ENCODE data around the gene CATSPER1. TPM values are rescaled to one million over a fixed set of nuclear protein-coding genes. Genes with fewer than 3 reads are reported as not detected.

Gene CATSPER1
- total and polyA plus RNA-seq, 2 experiments from 2014 or later = not detected

DNA sequence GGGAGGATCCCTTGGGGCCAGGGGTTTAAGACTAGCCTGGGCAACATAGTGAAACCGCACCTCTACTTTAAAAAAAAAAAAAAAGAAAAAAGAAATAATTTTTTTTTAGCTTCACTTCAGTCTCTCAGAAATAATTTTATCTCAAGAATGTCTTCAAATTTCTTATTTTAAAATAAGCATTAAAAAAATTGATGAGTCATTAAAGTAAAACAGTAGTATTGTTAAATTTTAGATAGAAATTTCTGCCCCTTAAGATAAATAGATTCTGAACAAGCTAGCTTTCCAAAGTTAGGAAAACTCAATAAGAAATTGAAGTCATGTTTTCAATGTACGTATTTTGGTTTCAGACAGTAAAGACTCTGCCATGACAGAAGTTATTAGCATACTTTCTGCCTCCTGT, 36.1 kb upstream of the CATSPER1 start:
- Histone ChIP-seq H3K9me3 (ENCODE audit: low read depth) (no peaks in the 10 kb centered on the region), H3K4me1 (ENCODE audit: low read depth) (no peaks in the 10 kb centered on the region), H3K27me3 (no peaks in the 10 kb centered on the region), H3K4me3 (no peak overlapping the region), H3K27ac (no peak overlapping the region), H3K36me3 (peaks cover 82% of the 10 kb centered on the region)
- TF ChIP-seq, protein P1, sequence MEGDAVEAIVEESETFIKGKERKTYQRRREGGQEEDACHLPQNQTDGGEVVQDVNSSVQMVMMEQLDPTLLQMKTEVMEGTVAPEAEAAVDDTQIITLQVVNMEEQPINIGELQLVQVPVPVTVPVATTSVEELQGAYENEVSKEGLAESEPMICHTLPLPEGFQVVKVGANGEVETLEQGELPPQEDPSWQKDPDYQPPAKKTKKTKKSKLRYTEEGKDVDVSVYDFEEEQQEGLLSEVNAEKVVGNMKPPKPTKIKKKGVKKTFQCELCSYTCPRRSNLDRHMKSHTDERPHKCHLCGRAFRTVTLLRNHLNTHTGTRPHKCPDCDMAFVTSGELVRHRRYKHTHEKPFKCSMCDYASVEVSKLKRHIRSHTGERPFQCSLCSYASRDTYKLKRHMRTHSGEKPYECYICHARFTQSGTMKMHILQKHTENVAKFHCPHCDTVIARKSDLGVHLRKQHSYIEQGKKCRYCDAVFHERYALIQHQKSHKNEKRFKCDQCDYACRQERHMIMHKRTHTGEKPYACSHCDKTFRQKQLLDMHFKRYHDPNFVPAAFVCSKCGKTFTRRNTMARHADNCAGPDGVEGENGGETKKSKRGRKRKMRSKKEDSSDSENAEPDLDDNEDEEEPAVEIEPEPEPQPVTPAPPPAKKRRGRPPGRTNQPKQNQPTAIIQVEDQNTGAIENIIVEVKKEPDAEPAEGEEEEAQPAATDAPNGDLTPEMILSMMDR (IDR thresholded peaks at IDR 0.05; ENCODE audit: low read depth, low read length) = no peak
- DNase-seq (ENCODE audit: low read depth in 1 of 2, low spot score in 1 of 2) = no peak

DNA sequence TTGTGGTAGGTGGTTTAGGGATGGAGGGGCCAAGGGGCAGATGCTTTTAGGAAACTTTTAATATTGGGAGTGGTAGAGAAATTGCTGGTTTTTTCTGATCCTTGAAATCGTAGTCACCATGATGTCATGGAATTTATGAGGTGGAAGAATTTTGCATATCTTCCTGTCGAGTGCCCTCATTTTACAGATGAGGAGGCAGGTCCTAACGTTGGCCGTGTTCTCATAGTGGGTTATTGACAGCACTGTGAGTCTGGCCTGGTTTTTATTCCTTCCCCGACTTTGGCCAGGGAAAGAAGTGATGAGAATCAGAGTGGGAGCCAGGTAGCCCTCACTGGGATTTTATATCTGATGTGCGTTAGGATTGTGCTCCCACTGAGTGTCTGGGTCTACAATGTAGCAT, 35.0 kb upstream of the CATSPER1 start:
- no peak for DNase-seq (ENCODE audit: low read depth in 1 of 2, low spot score in 1 of 2)
- no peaks in the 10 kb centered on the region for H3K27me3 ChIP-seq
- H3K9me3 ChIP-seq (ENCODE audit: low read depth) = no peaks in the 10 kb centered on the region
- TF ChIP-seq, protein P1 (IDR thresholded peaks at IDR 0.05; ENCODE audit: low read depth, low read length) = no peak
- H3K27ac ChIP-seq = no peak overlapping the region
- H3K4me3 ChIP-seq = no peak overlapping the region
- H3K4me1 ChIP-seq (ENCODE audit: low read depth) = no peaks in the 10 kb centered on the region
- H3K36me3 ChIP-seq = peaks cover 82% of the 10 kb centered on the region

DNA sequence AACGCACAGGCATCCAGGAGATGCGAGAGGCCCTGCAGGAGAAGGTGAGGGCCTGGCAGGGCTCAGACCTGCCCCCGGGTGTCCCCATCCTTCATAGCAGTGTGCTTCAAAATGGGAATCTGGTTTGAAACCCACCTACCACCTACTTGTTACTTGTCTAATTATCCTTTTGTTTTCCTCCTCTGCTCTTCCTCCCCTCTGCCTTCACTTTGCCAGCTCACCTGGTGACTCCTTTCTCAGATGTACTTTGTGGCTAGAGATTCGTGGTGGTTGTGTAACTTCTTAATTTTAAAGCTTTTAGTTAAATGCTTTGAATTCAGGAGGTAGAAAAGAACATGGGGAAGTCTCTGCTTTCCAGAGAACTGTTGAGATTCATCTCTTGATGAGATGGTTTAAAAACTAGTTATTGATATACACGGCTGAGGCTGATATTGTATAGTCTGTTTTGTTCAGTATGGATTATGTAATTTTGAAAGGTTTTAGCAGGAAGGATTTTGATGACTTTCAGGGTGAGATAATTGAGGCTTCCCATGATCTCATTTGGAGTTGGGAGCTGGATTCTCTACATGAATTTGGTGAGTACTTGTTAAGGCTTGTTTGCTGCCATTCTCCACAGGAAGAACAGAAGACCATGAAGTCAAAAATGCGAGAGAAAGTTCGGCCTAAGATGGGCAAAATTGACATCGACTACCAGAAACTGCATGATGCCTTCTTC, 33.8 kb upstream of the CATSPER1 start:
- TF ChIP-seq, protein P1 (IDR thresholded peaks at IDR 0.05; ENCODE audit: low read depth, low read length) = no peak
- no peak overlapping the region for H3K4me3 ChIP-seq
- H3K27me3 ChIP-seq = no peaks in the 10 kb centered on the region
- DNase-seq (ENCODE audit: low read depth in 1 of 2, low spot score in 1 of 2) = no peak
- peaks cover 80% of the 10 kb centered on the region for H3K36me3 ChIP-seq
- no peak overlapping the region for H3K27ac ChIP-seq
- no peaks in the 10 kb centered on the region for H3K9me3 ChIP-seq (ENCODE audit: low read depth)
- H3K4me1 ChIP-seq (ENCODE audit: low read depth) = no peaks in the 10 kb centered on the region

DNA sequence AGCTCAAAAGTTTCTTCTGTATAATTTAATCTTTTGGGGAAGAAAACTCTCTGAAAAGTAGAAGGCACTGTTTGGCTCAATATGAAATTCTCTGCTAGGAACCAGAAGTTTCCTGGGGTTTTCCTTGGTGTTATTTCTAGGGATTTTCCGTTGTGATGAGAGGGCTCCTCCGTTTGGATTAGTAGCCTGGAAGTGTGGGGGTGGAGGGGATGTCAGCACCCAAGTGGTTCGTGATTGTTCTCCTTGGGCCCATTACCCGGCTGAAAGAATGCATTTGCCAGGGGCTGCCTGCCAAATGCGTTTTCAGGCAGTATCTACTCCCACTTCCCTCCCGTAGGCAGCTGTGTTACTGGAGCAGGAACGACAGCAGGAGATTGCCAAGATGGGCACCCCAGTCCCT, 30.2 kb upstream of the CATSPER1 start:
- H3K27me3 ChIP-seq = no peaks in the 10 kb centered on the region
- no peak overlapping the region for H3K27ac ChIP-seq
- H3K4me1 ChIP-seq (ENCODE audit: low read depth) = peaks cover 7% of the 10 kb centered on the region
- TF ChIP-seq, protein P1 (IDR thresholded peaks at IDR 0.05; ENCODE audit: low read depth, low read length) = no peak
- H3K9me3 ChIP-seq (ENCODE audit: low read depth) = no peaks in the 10 kb centered on the region
- DNase-seq (ENCODE audit: low read depth in 1 of 2, low spot score in 1 of 2) = peak in 1 of 2 donors; percentile 45
- no peak overlapping the region for H3K4me3 ChIP-seq
- peaks cover 55% of the 10 kb centered on the region for H3K36me3 ChIP-seq

DNA sequence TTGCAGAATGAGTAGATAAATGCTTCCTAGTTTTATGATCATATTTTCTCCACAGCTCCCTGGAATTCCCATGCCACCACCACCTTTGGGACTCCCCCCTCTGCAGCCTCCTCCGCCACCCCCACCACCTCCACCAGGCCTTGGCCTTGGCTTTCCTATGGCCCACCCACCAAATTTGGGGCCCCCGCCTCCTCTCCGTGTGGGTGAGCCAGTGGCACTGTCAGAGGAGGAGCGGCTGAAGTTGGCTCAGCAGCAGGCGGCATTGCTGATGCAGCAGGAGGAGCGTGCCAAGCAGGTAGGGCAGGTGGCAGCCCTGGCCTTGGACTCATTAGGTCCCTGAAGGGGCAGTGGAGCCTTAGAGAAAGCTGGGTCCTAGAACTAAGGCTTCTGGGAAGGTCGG, 28.7 kb upstream of the CATSPER1 start:
- no peak overlapping the region for H3K27ac ChIP-seq
- TF ChIP-seq, protein P1 (IDR thresholded peaks at IDR 0.05; ENCODE audit: low read depth, low read length) = no peak
- H3K4me1 ChIP-seq (ENCODE audit: low read depth) = peaks cover 18% of the 10 kb centered on the region
- no peak for DNase-seq (ENCODE audit: low read depth in 1 of 2, low spot score in 1 of 2)
- no peak overlapping the region for H3K4me3 ChIP-seq
- H3K36me3 ChIP-seq = peaks cover 46% of the 10 kb centered on the region
- no peaks in the 10 kb centered on the region for H3K27me3 ChIP-seq
- no peaks in the 10 kb centered on the region for H3K9me3 ChIP-seq (ENCODE audit: low read depth)
